Glutamatergic neuron (in vitro differentiated cells): ENCODE measurements around the gene SLC9A3. TPM values are rescaled to one million over a fixed set of nuclear protein-coding genes. Genes with fewer than 3 reads are reported as not detected.

Experiments used
- DNase-seq: peaks from one replicate; pipeline ENCODE4 v3.0.0; 2022
- H3K27ac Mint-ChIP-seq: one replicate; pipeline ENCODE4 v1.8.0; 2020; ENCODE audit warnings: mild to moderate bottlenecking, mixed read lengths, inconsistent platforms; ENCODE audit not compliant: unreplicated experiment
- H3K27me3 Mint-ChIP-seq: one replicate; pipeline ENCODE4 v1.8.0; 2020; ENCODE audit warnings: mild to moderate bottlenecking, moderate library complexity, mixed read lengths, inconsistent platforms; ENCODE audit not compliant: unreplicated experiment
- H3K36me3 Mint-ChIP-seq: one replicate; pipeline ENCODE4 v1.8.0; 2020; ENCODE audit warnings: mild to moderate bottlenecking, mixed read lengths, inconsistent platforms; ENCODE audit not compliant: unreplicated experiment
- H3K4me1 Mint-ChIP-seq: one replicate; pipeline ENCODE4 v1.8.0; 2020; ENCODE audit warnings: mild to moderate bottlenecking, low read depth, mixed read lengths, inconsistent platforms; ENCODE audit not compliant: unreplicated experiment
- H3K4me3 Mint-ChIP-seq: one replicate; pipeline ENCODE4 v1.8.0; 2020; ENCODE audit warnings: mild to moderate bottlenecking, mixed read lengths, inconsistent platforms; ENCODE audit not compliant: unreplicated experiment
- H3K9me3 Mint-ChIP-seq: one replicate; pipeline ENCODE4 v1.8.0; 2020; ENCODE audit warnings: mild to moderate bottlenecking, moderate library complexity, mixed read lengths, inconsistent platforms; ENCODE audit not compliant: unreplicated experiment
- CTCF ChIP-seq: fragments of 200-600 bp; sonication (generic); IDR thresholded peaks from one replicate; pipeline ENCODE4 v1.5.0; 2021; ENCODE audit not compliant: partially characterized antibody, unreplicated experiment
- total RNA-seq: library from RNA; stranded (reverse); fragmentation: NEBNext Ultra II Directional; extraction: Animal tissue kit (Norgen Biotek cat#: 25700); gene quantifications from one replicate; pipeline ENCODE4 v1.2.1, GENCODE V29; 2021; ENCODE audit not compliant: unreplicated experiment

The SLC9A3 gene
- total RNA-seq, 1 donor from 2014 or later = 1.1 TPM

GRCh38 chr5:556909-557441, 32.7 kb upstream of the SLC9A3 start:
- H3K9me3 Mint-ChIP-seq = peaks cover 17% of the 10 kb centered on the region
- DNase-seq = no peak
- no peaks in the 10 kb centered on the region for H3K4me1 Mint-ChIP-seq
- H3K36me3 Mint-ChIP-seq = peaks cover 15% of the 10 kb centered on the region
- no peak overlapping the region for H3K27ac Mint-ChIP-seq
- peaks cover 15% of the 10 kb centered on the region for H3K27me3 Mint-ChIP-seq
- H3K4me3 Mint-ChIP-seq = no peak overlapping the region
- TF ChIP-seq CTCF = no peak

GRCh38 chr5:555058-555623, 30.9 kb upstream of the SLC9A3 start:
- peak; percentile 59 for DNase-seq
- Mint-ChIP-seq H3K36me3 (peaks cover 10% of the 10 kb centered on the region), H3K27ac (no peak overlapping the region), H3K4me1 (no peaks in the 10 kb centered on the region), H3K9me3 (peaks cover 12% of the 10 kb centered on the region), H3K4me3 (no peak overlapping the region), H3K27me3 (peaks cover 9% of the 10 kb centered on the region)
- TF ChIP-seq CTCF = no peak

GRCh38 chr5:554284-554988, 30.2 kb upstream of the SLC9A3 start:
- peaks cover 10% of the 10 kb centered on the region for H3K36me3 Mint-ChIP-seq
- H3K9me3 Mint-ChIP-seq = peaks cover 12% of the 10 kb centered on the region
- H3K27ac Mint-ChIP-seq = no peak overlapping the region
- TF ChIP-seq CTCF = no peak
- H3K27me3 Mint-ChIP-seq = peaks cover 5% of the 10 kb centered on the region
- no peaks in the 10 kb centered on the region for H3K4me1 Mint-ChIP-seq
- H3K4me3 Mint-ChIP-seq = no peak overlapping the region
- DNase-seq = no peak

DNA sequence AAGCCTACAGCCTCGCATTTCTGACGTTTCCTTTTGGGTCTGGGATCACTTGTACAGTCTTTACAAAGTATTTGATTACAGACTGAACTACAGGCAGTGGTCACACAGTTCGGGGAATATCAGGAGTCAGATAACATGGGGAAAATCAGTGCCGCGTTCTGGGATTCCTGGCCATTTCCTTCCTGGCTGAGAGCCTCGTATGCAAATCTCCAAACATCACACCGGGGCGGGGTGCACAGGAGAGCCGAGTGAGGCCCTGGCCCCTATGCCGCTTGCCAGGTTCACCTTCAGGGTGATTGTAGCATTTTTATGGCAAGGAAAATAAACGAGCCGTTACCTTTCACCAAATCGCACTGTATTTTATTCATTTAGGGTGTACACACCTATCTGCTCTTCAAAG, 29.6 kb upstream of the SLC9A3 start:
- TF ChIP-seq CTCF = no peak
- Mint-ChIP-seq H3K9me3 (peaks cover 12% of the 10 kb centered on the region), H3K27me3 (peaks cover 5% of the 10 kb centered on the region), H3K27ac (no peak overlapping the region), H3K4me3 (no peak overlapping the region), H3K4me1 (no peaks in the 10 kb centered on the region), H3K36me3 (peaks cover 10% of the 10 kb centered on the region)
- no peak for DNase-seq

DNA sequence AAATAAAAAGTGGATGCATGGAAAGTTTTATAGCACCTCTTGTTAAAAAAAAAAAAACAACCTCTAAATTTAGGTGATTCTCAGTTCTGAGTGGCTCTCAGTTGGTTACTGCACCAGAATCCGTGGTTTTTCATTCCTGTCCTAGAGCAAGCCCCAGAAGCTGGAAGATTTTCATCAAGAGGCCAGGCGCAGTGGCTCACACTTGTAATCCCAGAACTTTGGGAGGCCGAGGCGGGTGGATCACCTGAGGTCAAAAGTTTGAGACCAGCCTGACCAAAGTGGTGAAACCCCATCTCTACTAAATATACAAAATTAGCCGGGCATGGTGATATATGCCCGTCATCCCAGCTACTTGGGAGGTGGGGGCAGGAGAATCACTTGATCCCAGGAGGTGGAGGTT, 27.2 kb upstream of the SLC9A3 start:
- no peak for TF ChIP-seq CTCF
- H3K36me3 Mint-ChIP-seq = no peaks in the 10 kb centered on the region
- H3K4me1 Mint-ChIP-seq = no peaks in the 10 kb centered on the region
- H3K4me3 Mint-ChIP-seq = no peak overlapping the region
- no peak overlapping the region for H3K27ac Mint-ChIP-seq
- DNase-seq = no peak
- peaks cover 4% of the 10 kb centered on the region for H3K9me3 Mint-ChIP-seq
- peaks cover 9% of the 10 kb centered on the region for H3K27me3 Mint-ChIP-seq
